Mucosa of stomach (tissue), 1 donor: ENCODE results near the gene RREB1.

Experiments used
- H3K27me3 ChIP-seq: one replicate; pipeline ENCODE4 v1.7.0; 2013; ENCODE audit warnings: mild to moderate bottlenecking, low read length; ENCODE audit not compliant: control insufficient read depth, insufficient read depth
- H3K36me3 ChIP-seq: one replicate; pipeline ENCODE4 v1.7.0; 2013; ENCODE audit warnings: low read length; ENCODE audit not compliant: control insufficient read depth, insufficient read depth
- H3K4me1 ChIP-seq: one replicate; pipeline ENCODE4 v1.7.0; 2013; ENCODE audit warnings: mild to moderate bottlenecking, low read length; ENCODE audit not compliant: control insufficient read depth, insufficient read depth
- H3K4me3 ChIP-seq: one replicate; pipeline ENCODE4 v1.7.0; 2013; ENCODE audit warnings: low read length
- H3K9ac ChIP-seq: one replicate; pipeline ENCODE4 v1.7.0; 2013; ENCODE audit warnings: mild to moderate bottlenecking, low read length, moderate library complexity
- H3K9me3 ChIP-seq: one replicate; pipeline ENCODE4 v1.7.0; 2013; ENCODE audit warnings: mild to moderate bottlenecking, low read length, moderate library complexity; ENCODE audit not compliant: control insufficient read depth
- donor health status: Pancreatic carcinoma.

The RREB1 gene

DNA sequence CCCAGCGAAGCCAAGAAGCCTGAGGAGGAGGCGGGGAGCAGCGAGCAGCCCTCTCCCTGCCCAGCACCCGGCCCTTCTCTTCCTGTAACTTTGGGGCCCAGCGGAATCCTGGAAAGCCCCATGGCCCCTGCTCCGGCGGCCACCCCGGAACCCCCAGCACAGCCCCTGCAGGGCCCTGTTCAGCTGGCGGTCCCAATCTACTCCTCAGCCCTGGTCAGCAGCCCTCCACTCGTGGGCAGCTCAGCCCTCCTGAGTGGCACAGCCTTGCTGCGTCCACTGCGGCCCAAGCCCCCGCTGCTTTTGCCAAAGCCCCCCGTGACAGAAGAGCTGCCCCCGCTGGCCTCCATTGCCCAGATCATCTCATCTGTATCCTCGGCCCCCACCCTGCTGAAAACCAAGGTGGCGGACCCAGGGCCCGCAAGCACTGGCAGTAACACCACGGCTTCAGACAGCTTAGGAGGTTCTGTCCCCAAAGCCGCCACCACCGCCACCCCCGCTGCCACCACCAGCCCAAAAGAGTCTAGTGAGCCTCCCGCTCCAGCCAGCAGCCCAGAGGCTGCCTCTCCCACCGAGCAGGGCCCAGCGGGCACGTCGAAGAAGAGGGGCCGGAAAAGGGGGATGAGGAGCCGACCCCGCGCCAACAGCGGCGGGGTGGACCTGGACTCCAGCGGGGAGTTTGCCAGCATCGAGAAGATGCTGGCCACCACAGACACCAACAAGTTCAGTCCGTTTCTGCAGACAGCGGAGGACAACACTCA, 123.4 kb downstream of the RREB1 start:
- Histone ChIP-seq H3K27me3 (no peaks in the 10 kb centered on the region), H3K36me3 (peaks cover 10% of the 10 kb centered on the region), H3K9me3 (no peaks in the 10 kb centered on the region), H3K9ac (no peak overlapping the region), H3K4me1 (peaks cover 11% of the 10 kb centered on the region), H3K4me3 (no peak overlapping the region)

DNA sequence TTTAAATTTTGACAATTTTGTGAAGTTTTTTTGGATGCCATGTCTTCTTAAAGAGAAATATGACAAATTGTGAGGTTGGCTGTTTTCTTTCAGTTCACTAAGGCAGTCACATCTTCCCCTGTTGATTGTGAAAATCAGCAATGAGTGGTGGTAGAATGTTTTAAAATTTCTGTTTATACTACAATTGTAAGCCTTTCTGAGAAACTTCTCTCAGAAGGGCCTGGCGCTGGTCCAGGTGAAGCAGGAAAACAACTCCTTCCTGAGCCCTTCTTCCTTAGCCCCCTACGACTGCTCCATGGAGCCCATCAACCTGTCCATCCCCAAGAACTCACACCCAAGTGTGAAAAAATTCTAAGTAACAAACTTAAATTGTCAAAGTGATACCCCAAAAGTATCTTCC, 124.6 kb downstream of the RREB1 start:
- Histone ChIP-seq H3K4me1 (peaks cover 18% of the 10 kb centered on the region), H3K36me3 (peaks cover 10% of the 10 kb centered on the region), H3K9me3 (no peaks in the 10 kb centered on the region), H3K27me3 (no peaks in the 10 kb centered on the region), H3K9ac (no peak overlapping the region), H3K4me3 (no peak overlapping the region)

DNA sequence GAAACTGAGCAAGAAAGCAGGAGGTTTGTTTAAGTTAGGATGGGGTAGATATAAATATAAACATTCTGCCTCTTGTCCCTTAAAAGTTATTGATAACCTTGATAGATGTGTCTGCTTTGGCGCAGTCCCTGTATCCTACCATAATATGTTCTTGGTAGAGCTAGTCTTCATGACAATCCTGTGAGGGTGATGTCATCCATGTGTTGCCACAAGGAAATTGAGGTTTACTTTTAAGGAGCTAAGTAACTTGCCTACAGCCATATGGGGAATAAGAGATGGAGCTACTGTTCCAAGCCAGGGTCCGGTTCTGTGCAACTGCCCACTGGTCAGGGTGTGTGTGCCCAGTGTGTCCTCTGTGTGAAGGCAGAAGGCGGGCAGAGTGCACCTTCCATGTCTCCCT, 126.8 kb downstream of the RREB1 start:
- no peak overlapping the region for H3K4me3 ChIP-seq
- peaks cover 10% of the 10 kb centered on the region for H3K36me3 ChIP-seq
- H3K4me1 ChIP-seq, result peaks cover 25% of the 10 kb centered on the region
- H3K9ac ChIP-seq, result no peak overlapping the region
- H3K9me3 ChIP-seq, result no peaks in the 10 kb centered on the region
- no peaks in the 10 kb centered on the region for H3K27me3 ChIP-seq

DNA sequence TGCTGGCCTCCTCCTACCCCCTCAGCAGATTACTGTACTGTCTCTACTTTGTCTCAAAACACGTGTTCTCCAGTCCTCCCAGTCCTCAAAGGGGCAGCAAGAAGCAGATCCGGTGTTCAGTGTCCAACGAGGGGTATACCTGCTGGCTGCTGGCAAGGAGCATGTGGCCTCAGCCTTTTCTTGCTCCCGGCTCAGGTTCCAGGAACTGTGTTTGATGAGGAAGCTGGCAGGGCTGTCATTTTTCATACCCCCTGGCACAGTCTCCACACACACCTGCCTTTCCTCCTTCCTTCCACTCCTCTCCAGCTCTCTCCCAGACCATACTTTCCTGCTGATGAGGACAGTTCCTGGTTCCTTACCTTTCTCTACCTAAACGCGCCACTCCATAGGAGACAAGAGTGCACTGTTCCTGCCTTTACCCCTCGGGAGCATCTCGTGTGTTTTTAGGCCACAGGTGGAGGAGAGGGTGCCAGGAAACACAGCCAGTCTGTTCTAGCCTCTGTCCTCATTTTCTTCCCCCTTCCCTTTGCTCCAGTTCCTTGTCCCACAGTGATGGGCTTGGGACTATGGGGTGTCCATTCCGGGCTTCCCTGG, 128.0 kb downstream of the RREB1 start:
- Histone ChIP-seq H3K9ac (peak overlapping the region; percentile 37), H3K4me1 (peaks cover 31% of the 10 kb centered on the region)

DNA sequence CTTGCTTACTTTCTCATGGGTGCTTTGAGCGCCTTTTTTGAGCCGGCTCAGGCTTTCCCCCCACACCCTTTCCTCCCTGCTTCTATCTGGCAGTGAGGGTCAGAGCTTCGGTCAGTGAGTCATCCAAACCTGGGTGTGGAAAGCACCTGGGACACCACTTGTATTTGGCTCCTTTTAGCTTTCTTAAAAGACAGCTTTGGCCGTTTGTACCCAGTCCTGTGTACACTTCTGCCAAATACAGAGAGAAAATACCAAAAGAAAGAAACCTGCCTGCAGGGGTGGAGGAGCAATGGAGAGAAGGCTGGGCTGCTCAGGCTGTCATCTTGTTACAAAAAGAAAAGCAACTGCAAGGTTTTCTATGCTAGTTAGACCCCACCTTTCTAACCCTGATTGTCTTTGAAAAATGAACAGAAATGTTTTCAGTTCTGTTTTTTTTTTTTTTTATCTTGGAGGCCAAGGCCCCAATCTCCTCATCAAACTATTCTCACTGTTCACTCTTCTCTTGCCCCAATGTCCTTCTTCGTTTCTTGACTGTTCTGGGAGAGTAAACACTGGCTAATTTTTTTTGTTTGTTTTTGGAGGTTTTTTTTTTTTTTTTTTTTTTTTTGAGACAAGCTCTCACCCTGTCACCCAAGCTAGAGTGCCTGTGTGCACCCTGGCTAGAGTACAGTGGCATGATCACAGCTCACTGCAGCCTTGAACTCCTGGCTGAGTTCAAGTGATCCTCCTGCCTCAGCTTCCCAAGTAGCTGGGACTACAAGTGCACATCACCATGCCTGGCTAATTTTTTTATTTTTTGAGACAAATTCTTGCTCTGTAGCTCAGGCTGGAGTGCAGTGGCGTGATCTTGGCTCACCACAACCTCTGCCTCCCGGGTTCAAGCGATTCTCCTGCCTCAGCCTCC, 128.8 kb downstream of the RREB1 start:
- no peaks in the 10 kb centered on the region for H3K27me3 ChIP-seq
- peaks cover 39% of the 10 kb centered on the region for H3K4me1 ChIP-seq
- no peaks in the 10 kb centered on the region for H3K9me3 ChIP-seq
- peaks cover 9% of the 10 kb centered on the region for H3K36me3 ChIP-seq
- H3K9ac ChIP-seq, result peak overlapping the region; percentile 37
- H3K4me3 ChIP-seq, result no peak overlapping the region

More for the DNA sequence above, 128.0 kb downstream of the RREB1 start:
- Histone ChIP-seq H3K4me3 (no peak overlapping the region), H3K27me3 (no peaks in the 10 kb centered on the region), H3K36me3 (peaks cover 10% of the 10 kb centered on the region), H3K9me3 (no peaks in the 10 kb centered on the region)

DNA sequence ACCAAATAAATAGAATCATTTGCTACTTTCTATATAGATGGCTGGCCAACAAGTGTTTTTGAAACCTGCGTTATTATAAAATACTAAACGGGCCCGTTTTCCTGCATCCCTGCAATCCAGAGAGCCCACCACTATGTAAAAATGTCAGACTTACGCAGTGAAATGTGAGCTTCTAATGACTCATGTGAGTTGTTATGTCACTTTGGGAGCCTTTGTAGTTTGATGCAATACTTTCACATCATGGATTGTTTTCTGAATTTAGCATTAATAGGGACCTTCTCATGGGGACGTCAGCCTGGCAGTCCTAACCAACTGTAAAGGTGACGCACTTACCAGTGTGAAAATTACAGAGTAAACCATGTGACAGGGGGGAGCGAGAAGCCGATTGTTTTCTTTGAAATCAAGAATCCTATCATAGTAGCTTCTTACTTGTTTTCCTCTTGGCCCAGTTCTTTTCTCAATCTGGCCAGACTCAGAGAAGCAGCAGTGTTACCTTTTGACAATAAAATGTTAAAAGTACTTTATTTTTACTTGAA, 130.0 kb downstream of the RREB1 start:
- Histone ChIP-seq H3K27me3 (no peaks in the 10 kb centered on the region), H3K4me1 (peaks cover 49% of the 10 kb centered on the region), H3K4me3 (no peak overlapping the region), H3K9ac (no peak overlapping the region), H3K9me3 (no peaks in the 10 kb centered on the region), H3K36me3 (no peaks in the 10 kb centered on the region)

DNA sequence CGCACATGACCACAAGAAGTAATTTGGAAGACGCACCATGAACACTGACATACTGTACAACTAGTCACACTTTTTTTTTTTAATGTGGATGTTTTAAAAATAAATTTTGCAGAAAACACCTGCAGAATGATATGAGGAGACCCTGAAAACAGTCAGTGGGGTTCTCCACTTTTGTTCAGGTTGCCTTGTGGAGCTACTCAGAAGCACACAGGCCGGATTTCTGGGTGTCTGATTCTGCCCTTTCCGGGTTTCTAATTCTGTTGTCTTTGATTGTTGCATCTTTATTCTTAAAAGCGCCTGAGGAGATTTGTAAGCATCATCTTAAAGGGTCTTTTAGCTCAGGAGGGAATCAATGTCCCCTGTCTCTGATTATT, 130.8 kb downstream of the RREB1 start:
- Histone ChIP-seq H3K4me1 (peaks cover 56% of the 10 kb centered on the region), H3K4me3 (no peak overlapping the region), H3K27me3 (no peaks in the 10 kb centered on the region), H3K9me3 (no peaks in the 10 kb centered on the region), H3K36me3 (no peaks in the 10 kb centered on the region), H3K9ac (no peak overlapping the region)

DNA sequence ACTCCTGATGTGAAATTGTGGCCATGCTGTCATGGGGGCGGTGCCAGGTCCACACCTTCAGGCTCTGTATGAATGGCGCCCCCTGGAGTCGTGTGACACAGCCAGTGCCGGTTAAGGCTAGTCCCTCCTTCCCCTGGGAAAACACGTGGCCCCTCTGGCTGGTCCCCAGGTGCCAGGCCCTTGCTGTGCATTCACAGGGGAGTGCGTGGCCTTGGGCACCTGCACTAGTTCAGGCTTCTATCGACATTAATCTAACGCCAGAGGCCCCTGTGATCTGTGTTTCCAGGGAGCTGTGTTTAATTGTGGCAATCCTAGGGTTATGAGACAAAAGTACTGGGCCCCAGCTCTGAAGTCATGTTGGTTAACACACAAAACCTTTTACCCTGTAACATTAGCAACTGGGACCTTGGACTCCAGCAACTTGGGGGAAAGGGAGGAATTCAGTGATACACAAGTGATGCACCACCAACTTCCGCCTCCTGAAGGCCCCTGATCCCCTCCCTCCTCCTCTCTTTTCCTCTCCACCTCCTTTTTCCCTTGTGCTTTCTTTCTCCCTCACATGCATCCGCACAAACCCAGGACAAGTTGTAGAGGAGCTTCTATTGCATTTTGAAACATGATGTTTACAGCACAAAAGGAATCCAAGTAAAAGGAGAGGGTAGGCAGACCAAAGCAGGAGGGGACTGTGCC, 131.3 kb downstream of the RREB1 start:
- H3K4me1 ChIP-seq, result peaks cover 56% of the 10 kb centered on the region
- H3K36me3 ChIP-seq, result no peaks in the 10 kb centered on the region
- no peak overlapping the region for H3K9ac ChIP-seq
- H3K27me3 ChIP-seq, result no peaks in the 10 kb centered on the region
- H3K9me3 ChIP-seq, result no peaks in the 10 kb centered on the region
- no peak overlapping the region for H3K4me3 ChIP-seq

DNA sequence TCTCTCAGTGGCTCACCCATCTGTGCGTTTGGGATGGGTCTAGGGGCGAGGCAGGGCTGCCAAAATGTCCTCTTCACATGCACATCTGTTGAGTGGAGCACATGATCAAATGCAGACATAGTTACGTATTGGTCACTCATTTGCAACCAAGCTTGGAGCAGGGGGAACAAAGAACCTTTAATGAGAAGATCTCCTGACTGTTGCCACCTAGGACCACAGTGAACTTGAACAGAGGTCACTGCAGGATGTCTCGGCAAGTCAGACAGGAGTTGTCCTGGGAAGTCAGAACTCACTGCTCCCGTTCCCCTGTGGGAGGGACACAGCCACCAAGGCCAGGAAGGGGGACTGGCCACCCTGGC, 131.8 kb downstream of the RREB1 start:
- H3K4me1 ChIP-seq, result peaks cover 56% of the 10 kb centered on the region
- no peak overlapping the region for H3K9ac ChIP-seq

DNA sequence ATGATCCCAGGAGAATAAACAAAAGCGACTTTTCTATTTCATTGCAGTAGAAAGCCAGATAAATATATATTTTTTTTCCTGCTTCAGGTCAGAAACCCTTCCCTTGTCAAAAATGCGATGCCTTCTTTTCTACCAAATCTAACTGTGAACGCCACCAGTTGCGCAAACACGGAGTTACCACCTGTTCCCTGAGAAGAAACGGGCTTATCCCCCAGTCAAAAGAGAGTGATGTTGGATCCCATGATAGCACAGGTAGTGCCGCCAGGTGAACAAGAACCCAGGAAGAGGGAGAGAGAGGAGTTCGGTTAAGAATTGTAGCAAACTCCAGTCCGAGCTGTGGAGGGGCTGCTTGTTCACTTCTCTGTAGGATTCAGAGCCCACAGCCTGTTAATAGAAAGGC, 132.6 kb downstream of the RREB1 start:
- no peak overlapping the region for H3K9ac ChIP-seq
- H3K9me3 ChIP-seq, result no peaks in the 10 kb centered on the region
- peaks cover 52% of the 10 kb centered on the region for H3K4me1 ChIP-seq
- no peaks in the 10 kb centered on the region for H3K36me3 ChIP-seq
- no peaks in the 10 kb centered on the region for H3K27me3 ChIP-seq
- no peak overlapping the region for H3K4me3 ChIP-seq

More for the DNA sequence above, 131.8 kb downstream of the RREB1 start:
- no peaks in the 10 kb centered on the region for H3K27me3 ChIP-seq
- no peaks in the 10 kb centered on the region for H3K9me3 ChIP-seq
- no peaks in the 10 kb centered on the region for H3K36me3 ChIP-seq
- H3K4me3 ChIP-seq, result no peak overlapping the region

DNA sequence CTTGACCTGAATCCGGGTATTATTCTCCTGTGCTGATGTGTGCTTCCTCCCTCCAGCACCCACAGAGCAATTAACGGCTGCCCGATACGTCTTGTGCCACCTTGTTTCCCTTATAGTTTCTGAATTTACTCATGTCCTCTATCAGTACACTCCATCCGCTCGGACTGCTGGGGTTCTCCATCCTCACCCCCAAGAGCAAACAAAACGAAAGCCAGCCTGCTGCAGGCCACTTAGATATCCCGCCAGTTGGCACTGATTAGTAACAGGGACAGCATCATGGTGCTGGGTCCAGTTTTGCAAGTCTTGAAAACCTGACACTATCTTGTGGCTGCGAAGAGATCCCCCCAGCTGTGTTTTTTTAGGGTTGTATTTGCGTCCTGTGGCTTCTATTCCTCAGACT, 133.4 kb downstream of the RREB1 start:
- no peak overlapping the region for H3K4me3 ChIP-seq
- H3K4me1 ChIP-seq, result peaks cover 44% of the 10 kb centered on the region
- H3K36me3 ChIP-seq, result no peaks in the 10 kb centered on the region
- no peaks in the 10 kb centered on the region for H3K27me3 ChIP-seq
- H3K9me3 ChIP-seq, result no peaks in the 10 kb centered on the region
- H3K9ac ChIP-seq, result peak overlapping the region; percentile 26
